ENCODE results near the gene CFAP61. TPM values are rescaled to one million over a fixed set of nuclear protein-coding genes. Genes with fewer than 3 reads are reported as not detected.

CFAP61 gene
- total RNA-seq, 6 experiments from 2014 or later = 0.26 TPM; not detected in 5

DNA sequence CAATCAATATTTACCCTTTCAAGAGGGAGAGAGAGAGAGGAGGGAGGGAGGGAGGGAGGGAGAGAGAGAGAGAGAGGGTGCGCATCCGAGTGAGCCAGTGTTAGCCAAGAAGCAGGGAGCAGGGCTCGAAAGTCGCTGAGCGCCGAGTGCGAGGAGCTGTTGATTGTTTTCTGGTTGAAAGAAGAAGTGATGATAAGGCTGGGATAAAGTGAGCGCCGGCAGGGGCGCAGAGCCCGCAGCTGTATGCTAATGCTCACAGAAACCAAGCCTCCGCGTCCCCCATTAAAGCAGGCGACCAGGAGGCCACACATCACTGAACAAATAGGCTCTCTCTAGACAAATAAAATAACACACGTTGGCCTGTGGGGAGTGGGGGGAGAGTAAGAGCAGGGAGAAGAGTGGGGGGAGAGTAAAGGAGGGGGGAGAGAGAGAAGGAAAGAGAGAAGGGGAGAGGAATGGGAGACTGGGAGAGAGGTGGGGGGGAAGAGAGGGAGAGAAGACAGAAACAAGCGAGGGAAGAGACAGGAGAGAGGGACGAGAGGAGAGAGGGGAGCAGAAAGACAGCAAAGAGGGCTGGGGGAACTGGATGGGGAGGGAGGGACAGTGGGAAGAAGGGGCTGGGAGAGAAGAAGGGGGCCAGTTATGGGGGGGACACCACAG is 310.6 kb downstream of the CFAP61 start:
- Mint-ChIP-seq H3K27me3 (ENCODE audit: insufficient read depth) (peaks cover 50% of the 10 kb centered on the region), H3K9me3 (no peaks in the 10 kb centered on the region), H3K4me1 (ENCODE audit: low read depth) (no peaks in the 10 kb centered on the region; the same call in 1 of the 2 replicates), H3K27ac (no peak overlapping the region), H3K4me3 (no peak overlapping the region), H3K36me3 (ENCODE audit: low read depth) (no peaks in the 10 kb centered on the region)
- TF ChIP-seq, protein P1, sequence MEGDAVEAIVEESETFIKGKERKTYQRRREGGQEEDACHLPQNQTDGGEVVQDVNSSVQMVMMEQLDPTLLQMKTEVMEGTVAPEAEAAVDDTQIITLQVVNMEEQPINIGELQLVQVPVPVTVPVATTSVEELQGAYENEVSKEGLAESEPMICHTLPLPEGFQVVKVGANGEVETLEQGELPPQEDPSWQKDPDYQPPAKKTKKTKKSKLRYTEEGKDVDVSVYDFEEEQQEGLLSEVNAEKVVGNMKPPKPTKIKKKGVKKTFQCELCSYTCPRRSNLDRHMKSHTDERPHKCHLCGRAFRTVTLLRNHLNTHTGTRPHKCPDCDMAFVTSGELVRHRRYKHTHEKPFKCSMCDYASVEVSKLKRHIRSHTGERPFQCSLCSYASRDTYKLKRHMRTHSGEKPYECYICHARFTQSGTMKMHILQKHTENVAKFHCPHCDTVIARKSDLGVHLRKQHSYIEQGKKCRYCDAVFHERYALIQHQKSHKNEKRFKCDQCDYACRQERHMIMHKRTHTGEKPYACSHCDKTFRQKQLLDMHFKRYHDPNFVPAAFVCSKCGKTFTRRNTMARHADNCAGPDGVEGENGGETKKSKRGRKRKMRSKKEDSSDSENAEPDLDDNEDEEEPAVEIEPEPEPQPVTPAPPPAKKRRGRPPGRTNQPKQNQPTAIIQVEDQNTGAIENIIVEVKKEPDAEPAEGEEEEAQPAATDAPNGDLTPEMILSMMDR (IDR thresholded peaks at IDR 0.05) = no peak
- DNase-seq = no peak

DNA sequence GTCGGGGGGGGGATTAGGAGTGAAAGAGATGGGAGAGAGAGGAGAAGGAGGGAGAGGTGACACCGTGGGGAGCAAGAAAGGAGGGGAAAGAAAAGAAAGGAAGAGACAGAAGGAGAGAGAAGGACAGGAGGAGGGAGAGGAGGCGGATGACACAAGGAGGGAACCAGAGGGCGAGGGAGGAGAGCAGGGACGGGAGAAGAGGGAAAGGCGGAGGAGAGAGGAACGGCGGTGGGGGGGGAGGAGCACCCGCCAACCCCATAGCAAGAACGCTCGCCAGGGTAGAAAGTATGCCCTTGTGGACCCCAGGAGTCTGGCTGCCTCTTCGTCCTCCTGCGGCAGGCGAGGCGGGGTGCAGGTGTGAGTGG is 311.1 kb downstream of the CFAP61 start:
- Mint-ChIP-seq H3K36me3 (ENCODE audit: low read depth) (no peaks in the 10 kb centered on the region), H3K4me1 (ENCODE audit: low read depth) (no peaks in the 10 kb centered on the region; the same call in 1 of the 2 replicates), H3K9me3 (no peaks in the 10 kb centered on the region), H3K27ac (no peak overlapping the region), H3K27me3 (ENCODE audit: insufficient read depth) (peaks cover 50% of the 10 kb centered on the region), H3K4me3 (no peak overlapping the region)
- TF ChIP-seq, protein P1 (IDR thresholded peaks at IDR 0.05) = no peak
- no peak for DNase-seq

DNA sequence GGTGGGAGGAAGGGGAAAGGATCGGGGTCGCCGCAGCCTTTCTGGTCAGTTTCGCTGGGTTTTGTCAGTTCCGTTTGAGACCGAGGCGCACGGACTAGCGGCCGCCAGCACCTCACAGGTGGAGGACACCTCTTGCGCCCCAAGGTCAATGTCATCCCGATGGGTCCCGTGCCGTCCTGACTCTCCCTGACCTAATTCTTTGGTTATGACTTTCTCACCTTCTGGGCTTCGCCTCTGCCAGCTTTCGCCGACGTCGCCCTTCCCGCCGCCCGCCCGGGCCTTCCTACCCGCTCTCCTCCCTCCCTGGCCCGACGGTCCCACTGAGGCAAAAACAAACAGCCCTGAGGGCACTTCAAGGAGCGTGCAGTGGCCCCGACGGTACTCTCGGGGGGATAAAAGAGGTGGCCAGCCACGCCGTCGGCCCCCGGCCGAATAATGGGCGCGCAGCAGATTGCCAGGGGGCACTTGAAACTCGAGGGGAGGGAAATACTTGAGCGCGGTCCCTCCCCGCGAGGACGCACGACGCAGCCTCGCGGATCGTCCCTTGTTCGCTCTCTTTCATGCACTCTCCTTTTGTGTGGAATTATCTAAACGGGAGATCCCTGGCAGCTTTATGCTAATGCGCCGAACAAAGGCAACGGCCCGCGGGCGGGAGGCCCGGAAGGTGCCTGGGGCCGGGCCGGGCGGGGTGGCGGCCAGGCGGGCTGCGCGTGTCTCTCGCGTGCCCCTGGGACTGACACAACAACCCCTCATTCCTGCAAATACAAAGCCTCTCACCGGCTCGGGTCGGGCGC is 311.7 kb downstream of the CFAP61 start:
- no peak for DNase-seq
- Mint-ChIP-seq H3K9me3 (no peaks in the 10 kb centered on the region), H3K4me1 (ENCODE audit: low read depth) (no peaks in the 10 kb centered on the region; the same call in 1 of the 2 replicates), H3K27ac (no peak overlapping the region), H3K36me3 (ENCODE audit: low read depth) (no peaks in the 10 kb centered on the region), H3K4me3 (no peak overlapping the region), H3K27me3 (ENCODE audit: insufficient read depth) (peaks cover 50% of the 10 kb centered on the region)
- TF ChIP-seq, protein P1 (IDR thresholded peaks at IDR 0.05) = no peak

DNA sequence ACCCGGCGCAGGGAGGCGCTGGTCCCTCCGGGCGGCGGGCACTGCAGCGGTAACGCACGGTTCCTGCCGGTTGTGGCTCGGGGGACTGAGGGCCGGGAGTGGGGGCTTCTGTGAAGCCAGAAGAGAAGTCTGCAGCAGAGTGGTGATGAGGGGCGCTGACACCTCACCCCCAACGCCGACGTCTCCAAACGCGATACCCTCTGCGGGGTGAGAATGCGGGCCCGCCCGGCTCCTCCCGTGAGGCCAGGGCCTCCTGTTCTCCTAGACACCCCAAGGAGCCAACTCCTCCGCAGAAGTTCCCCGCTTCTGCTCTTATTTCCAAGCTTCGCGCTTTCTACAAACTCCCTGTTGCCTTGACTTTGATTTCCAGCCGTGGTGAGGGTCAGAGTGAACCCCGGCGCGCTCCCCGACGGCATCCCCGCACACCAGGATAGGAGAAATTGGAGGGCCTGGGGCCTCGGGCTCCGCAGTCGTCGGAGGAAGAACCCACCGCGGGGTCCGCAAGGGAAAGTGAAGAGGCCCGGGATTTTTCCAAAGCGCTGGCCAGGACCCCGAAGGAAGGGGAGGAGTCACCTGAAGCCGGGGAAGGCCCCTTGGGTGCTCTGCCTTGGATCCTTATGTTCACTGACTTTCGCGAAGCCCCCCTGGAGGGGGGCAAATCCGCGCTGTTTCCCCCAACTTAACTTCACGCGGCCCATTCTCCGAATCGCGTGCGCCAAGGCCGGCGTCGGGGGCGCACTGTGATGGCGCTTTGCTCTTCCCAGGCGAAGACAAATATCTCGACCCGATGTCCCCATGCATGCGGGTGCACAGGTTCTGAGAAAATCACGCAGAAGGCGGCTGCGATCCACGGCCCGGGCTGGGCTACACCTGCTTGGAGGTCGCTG is 312.5 kb downstream of the CFAP61 start:
- H3K4me1 Mint-ChIP-seq (ENCODE audit: low read depth) = no peaks in the 10 kb centered on the region; the same call in 1 of the 2 replicates

More for the DNA sequence above, 312.5 kb downstream of the CFAP61 start:
- TF ChIP-seq, protein P1 (IDR thresholded peaks at IDR 0.05) = no peak
- Mint-ChIP-seq H3K36me3 (ENCODE audit: low read depth) (no peaks in the 10 kb centered on the region), H3K4me3 (no peak overlapping the region), H3K9me3 (no peaks in the 10 kb centered on the region), H3K27me3 (ENCODE audit: insufficient read depth) (peaks cover 52% of the 10 kb centered on the region), H3K27ac (no peak overlapping the region)
- no peak for DNase-seq

Data from HFFc6 (cell line).